ENCODE measurements around the gene GPS1.

The GPS1 gene

DNA sequence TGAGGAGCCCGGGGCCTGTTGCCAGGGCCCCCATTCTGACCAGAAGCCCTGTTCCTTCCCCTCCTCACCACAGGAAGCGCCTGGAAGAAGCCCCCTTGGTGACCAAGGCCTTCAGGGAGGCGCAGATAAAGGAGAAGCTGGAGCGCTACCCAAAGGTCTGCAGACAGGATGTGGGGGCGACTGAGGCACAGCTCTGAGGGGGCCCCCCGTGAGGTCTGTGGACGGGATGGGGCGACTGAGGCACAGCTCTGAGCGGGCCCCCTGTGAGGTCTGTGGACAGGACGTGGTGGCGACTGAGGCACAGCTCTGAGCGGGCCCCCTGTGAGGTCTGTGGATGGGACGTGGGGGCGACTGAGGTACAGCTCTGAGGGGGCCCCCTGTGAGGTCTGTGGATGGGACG lies 42.3 kb upstream of the GPS1 start:
- H3K27ac ChIP-seq (ENCODE audit: low read depth, low read length), result no peak overlapping the region
- no peak overlapping the region for H3K9ac ChIP-seq (ENCODE audit: low read length)
- no peaks in the 10 kb centered on the region for H3K27me3 ChIP-seq (ENCODE audit: control insufficient read depth in 1 of 2, insufficient read depth in 2 of 2, low read length in 2 of 2)
- H3K4me3 ChIP-seq (ENCODE audit: low read depth in 1 of 2, low read length in 2 of 2), result no peak overlapping the region
- peaks cover 30% of the 10 kb centered on the region for H3K4me1 ChIP-seq (ENCODE audit: insufficient read depth, low read length)
- no peaks in the 10 kb centered on the region for H3K9me3 ChIP-seq (ENCODE audit: low read length)
- no peaks in the 10 kb centered on the region for H3K36me3 ChIP-seq (ENCODE audit: insufficient read depth, low read length)

DNA sequence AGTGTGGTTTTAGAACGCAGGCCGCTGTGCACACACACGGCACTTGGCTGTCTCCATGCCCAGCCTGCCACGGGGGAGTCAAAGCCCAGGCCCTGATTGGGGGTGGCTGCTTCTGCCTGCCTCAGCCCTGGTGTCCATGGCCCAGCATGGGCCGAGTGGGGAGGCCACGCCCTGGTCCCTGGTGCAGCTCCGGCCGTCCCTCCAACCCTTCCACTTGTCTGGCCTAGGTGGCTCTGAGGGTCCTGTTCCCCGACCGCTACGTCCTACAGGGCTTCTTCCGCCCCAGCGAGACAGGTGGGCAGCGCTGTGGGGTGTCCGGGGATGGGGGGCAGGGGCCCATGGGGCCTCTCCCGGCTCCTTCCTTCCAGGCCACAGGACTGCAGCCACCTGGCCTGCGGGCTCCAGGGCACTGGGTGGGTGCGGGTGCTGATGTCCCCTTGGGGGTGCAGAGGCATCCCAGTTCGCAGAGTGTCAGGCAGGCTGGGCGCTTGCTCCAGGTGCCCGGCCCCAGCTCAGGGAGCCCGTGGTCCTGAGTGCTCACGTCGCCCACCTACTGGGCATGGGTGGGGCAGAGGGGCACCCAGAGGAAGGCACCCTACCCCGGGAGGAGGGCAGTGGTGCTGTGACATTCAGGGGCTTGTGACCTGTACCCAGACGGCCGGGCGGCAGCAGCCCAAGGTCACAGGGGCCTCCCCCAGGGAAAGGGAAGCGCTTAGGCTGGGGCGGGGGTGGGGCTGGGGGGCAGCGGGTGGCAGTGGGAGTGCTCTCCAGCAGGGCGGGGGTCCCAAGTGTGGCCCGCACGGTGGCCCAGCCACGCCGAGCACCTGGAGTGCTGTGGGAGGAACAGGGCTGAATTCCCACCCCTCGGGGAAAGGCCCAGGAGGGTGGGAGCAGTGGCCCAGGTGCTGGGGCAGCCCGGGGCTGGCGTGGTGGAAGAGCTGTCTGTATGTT lies 40.8 kb upstream of the GPS1 start:
- Histone ChIP-seq H3K9ac (ENCODE audit: low read length) (no peak overlapping the region), H3K27me3 (ENCODE audit: control insufficient read depth in 1 of 2, insufficient read depth in 2 of 2, low read length in 2 of 2) (no peaks in the 10 kb centered on the region), H3K4me3 (ENCODE audit: low read depth in 1 of 2, low read length in 2 of 2) (no peak overlapping the region), H3K9me3 (ENCODE audit: low read length) (no peaks in the 10 kb centered on the region), H3K4me1 (ENCODE audit: insufficient read depth, low read length) (peaks cover 21% of the 10 kb centered on the region), H3K27ac (ENCODE audit: low read depth, low read length) (no peak overlapping the region), H3K36me3 (ENCODE audit: insufficient read depth, low read length) (no peaks in the 10 kb centered on the region)

DNA sequence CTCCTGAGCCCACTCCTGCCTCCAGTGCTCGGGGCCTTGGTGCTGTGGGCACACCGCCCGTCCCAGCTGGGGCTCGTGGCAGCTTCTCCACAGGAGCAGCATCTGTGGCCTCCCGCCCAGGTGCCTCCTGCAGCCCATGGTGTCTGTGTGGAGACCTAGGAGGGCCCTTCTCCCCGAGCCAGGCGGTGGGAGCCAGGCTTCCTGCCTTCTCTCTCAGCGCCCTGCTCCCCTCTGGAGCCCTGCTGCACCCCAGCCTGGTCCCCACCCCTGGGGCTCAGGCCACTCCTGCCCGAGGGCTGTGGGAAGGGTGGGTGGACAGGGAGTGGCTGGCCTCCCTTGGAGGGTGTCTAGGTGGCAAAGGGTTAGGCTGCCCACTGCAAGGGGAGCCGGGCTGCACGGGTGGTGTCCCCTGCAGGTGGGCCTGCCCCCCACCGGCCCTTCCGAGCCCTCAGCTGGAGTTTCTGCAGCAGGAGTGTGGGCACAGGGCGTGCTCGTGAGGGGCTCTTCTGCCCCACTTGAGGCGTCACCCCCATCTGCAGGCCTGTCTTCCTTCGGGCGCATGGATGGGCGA lies 40.0 kb upstream of the GPS1 start:
- H3K9me3 ChIP-seq (ENCODE audit: low read length), result no peaks in the 10 kb centered on the region
- no peaks in the 10 kb centered on the region for H3K36me3 ChIP-seq (ENCODE audit: insufficient read depth, low read length)
- peaks cover 13% of the 10 kb centered on the region for H3K4me1 ChIP-seq (ENCODE audit: insufficient read depth, low read length)
- H3K4me3 ChIP-seq (ENCODE audit: low read depth in 1 of 2, low read length in 2 of 2), result no peak overlapping the region
- H3K27me3 ChIP-seq (ENCODE audit: control insufficient read depth in 1 of 2, insufficient read depth in 2 of 2, low read length in 2 of 2), result no peaks in the 10 kb centered on the region
- H3K27ac ChIP-seq (ENCODE audit: low read depth, low read length), result peak overlapping the region; percentile 16
- H3K9ac ChIP-seq (ENCODE audit: low read length), result no peak overlapping the region

DNA sequence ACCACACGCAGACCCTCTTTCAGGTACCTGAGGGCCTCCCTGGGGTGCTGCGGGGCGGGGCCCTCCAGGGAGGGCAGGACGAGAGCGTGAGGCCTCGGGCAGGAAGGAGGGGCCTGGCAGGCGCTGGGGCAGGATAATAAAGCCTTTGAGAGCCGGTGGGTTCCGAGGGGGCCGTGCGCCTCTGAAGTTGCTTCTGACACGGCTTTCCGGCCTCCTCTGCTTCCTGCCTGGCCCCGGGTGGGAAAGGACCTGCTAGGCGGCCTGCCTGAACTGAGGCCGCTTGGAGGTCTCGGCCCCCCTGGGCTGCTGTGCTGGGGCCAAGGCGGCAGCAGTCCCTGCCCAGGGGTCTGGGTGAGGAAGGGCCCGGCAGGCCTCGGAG lies 39.4 kb upstream of the GPS1 start:
- Histone ChIP-seq H3K36me3 (ENCODE audit: insufficient read depth, low read length) (no peaks in the 10 kb centered on the region), H3K9ac (ENCODE audit: low read length) (no peak overlapping the region), H3K4me3 (ENCODE audit: low read depth in 1 of 2, low read length in 2 of 2) (no peak overlapping the region), H3K9me3 (ENCODE audit: low read length) (no peaks in the 10 kb centered on the region), H3K27me3 (ENCODE audit: control insufficient read depth in 1 of 2, insufficient read depth in 2 of 2, low read length in 2 of 2) (no peaks in the 10 kb centered on the region), H3K4me1 (ENCODE audit: insufficient read depth, low read length) (peaks cover 8% of the 10 kb centered on the region), H3K27ac (ENCODE audit: low read depth, low read length) (peak overlapping the region; percentile 16)

DNA sequence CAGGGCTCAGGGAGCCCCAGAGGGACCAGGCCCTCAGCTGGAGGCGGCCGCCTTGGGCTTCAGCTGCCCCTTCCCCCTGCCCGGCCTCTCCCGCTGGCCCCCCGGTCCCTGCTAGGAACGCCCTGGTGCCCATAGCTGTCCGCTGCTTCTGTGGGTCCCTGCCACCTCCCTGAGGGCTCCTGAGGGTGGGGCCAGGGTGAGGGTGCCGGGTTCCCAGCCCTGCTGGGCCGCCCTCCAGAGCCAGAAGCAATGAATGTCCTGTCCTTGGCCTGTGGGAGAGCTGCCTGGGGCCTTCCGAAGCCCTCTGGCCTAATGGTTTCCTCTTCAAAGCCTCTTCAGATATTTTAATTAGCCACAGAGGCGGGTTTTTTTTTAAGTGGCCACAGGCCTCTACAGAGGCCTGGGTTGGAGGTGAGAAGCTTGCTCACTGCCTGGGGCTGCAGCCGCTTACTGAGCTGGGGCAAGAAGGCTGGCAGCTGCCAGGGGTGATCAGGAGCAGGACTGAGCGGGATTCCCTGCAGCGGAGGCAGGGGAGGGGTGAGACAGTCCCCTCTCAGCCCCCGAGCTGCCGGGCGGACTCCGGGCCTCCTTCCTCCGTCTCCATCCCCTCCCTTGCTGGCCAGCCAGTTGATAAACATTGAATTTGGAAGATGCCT lies 38.9 kb upstream of the GPS1 start:
- H3K27ac ChIP-seq (ENCODE audit: low read depth, low read length), result peak overlapping the region; percentile 16
- H3K27me3 ChIP-seq (ENCODE audit: control insufficient read depth in 1 of 2, insufficient read depth in 2 of 2, low read length in 2 of 2), result no peaks in the 10 kb centered on the region
- H3K4me3 ChIP-seq (ENCODE audit: low read depth in 1 of 2, low read length in 2 of 2), result no peak overlapping the region
- no peak overlapping the region for H3K9ac ChIP-seq (ENCODE audit: low read length)
- H3K9me3 ChIP-seq (ENCODE audit: low read length), result no peaks in the 10 kb centered on the region
- H3K36me3 ChIP-seq (ENCODE audit: insufficient read depth, low read length), result no peaks in the 10 kb centered on the region
- peaks cover 6% of the 10 kb centered on the region for H3K4me1 ChIP-seq (ENCODE audit: insufficient read depth, low read length)

DNA sequence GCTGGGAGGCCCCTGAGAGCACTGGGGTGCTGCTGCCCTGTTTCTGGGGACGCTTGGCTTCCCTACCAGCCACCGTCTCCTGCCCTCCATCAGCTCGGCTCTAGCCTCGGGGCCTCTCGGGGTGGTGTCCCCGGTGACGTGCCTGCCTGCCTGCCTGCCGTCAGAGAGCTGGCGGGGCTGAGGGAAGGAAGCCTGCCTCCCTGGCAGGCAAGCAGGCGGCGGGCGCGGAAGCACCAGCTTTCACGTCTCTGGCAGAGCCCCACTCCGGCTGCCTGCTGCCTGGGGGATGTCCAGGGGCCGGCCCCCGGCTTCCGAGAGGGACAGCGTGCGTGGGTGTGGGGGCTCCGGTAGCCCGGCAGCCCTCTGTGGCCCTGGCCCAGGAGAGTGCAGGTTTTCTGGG lies 38.4 kb upstream of the GPS1 start:
- no peak overlapping the region for H3K9ac ChIP-seq (ENCODE audit: low read length)

DNA sequence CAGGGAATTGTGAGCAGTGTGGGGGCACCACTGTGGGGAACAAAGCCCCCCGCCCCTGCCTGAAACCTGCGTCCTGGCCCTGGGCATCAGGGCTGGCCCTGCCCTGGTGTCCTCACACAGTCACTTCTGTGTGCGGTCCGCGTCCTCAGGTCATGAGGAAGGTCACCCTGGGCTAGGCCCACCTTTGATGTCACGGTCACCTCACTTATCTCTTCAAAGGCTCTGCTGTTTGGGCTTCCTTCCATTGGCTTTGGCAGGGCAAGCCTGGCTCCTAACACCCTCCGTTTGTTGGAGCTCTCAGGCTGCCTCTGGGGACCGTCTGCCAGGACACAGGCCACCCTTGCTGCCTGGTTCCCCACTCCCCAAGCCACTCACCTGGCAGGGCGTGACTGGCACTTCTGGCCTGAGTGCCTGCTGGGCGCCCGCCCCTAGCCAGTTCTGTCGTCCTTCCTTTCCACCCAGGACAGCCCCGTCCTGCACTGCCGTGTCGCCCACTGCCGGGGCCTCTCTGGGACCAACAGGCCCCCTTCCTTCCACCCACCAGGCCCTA lies 37.9 kb upstream of the GPS1 start:
- no peak overlapping the region for H3K4me3 ChIP-seq (ENCODE audit: low read depth in 1 of 2, low read length in 2 of 2)
- H3K27ac ChIP-seq (ENCODE audit: low read depth, low read length), result peak overlapping the region; percentile 75

More for the DNA sequence above, 38.4 kb upstream of the GPS1 start:
- Histone ChIP-seq H3K27ac (ENCODE audit: low read depth, low read length) (peak overlapping the region; percentile 75), H3K9me3 (ENCODE audit: low read length) (no peaks in the 10 kb centered on the region), H3K36me3 (ENCODE audit: insufficient read depth, low read length) (no peaks in the 10 kb centered on the region), H3K27me3 (ENCODE audit: control insufficient read depth in 1 of 2, insufficient read depth in 2 of 2, low read length in 2 of 2) (no peaks in the 10 kb centered on the region), H3K4me3 (ENCODE audit: low read depth in 1 of 2, low read length in 2 of 2) (no peak overlapping the region), H3K4me1 (ENCODE audit: insufficient read depth, low read length) (peaks cover 6% of the 10 kb centered on the region)

DNA sequence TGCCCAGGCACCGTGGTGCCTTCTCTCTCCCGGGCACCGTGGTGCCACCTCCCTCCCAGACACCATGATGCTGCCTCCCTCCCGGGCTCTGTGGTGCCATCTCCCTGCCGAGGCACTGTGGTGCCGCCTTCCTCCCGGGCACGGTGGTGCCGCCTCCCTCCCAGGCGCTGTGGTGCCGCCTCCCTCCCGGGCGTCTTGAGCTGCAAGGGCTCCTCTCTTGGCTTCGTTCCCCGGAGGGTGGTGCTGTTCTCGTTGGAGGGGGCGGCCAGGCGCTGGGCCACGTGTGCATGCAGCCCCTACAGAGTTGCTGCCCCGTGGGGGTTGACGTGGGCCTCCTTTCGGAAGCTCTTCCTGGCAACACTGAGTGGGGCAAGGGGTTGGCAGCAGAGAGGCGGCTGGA lies 37.3 kb upstream of the GPS1 start:
- Histone ChIP-seq H3K27ac (ENCODE audit: low read depth, low read length) (no peak overlapping the region), H3K36me3 (ENCODE audit: insufficient read depth, low read length) (no peaks in the 10 kb centered on the region)

More for the DNA sequence above, 37.9 kb upstream of the GPS1 start:
- no peaks in the 10 kb centered on the region for H3K36me3 ChIP-seq (ENCODE audit: insufficient read depth, low read length)
- peaks cover 6% of the 10 kb centered on the region for H3K4me1 ChIP-seq (ENCODE audit: insufficient read depth, low read length)
- H3K9ac ChIP-seq (ENCODE audit: low read length), result no peak overlapping the region
- no peaks in the 10 kb centered on the region for H3K27me3 ChIP-seq (ENCODE audit: control insufficient read depth in 1 of 2, insufficient read depth in 2 of 2, low read length in 2 of 2)
- no peaks in the 10 kb centered on the region for H3K9me3 ChIP-seq (ENCODE audit: low read length)

DNA sequence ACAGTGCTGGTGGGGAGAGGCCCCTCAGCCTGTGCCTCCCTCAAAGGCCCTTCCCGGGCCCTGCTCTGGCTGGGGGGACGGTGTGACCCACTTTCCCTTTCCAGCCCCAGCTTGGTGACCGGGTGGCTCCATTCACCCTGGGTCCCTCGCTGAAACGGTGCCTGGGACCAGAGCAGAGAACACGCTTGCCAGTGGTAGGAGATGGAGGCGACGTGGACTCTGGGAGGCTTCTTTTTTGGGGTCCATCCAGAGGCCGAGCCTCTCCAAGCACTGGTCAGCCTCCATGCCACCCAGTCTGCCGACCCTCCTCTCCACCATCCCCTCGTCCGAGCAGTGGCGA lies 36.8 kb upstream of the GPS1 start:
- Histone ChIP-seq H3K27me3 (ENCODE audit: control insufficient read depth in 1 of 2, insufficient read depth in 2 of 2, low read length in 2 of 2) (no peaks in the 10 kb centered on the region), H3K9me3 (ENCODE audit: low read length) (no peaks in the 10 kb centered on the region), H3K4me1 (ENCODE audit: insufficient read depth, low read length) (peaks cover 6% of the 10 kb centered on the region), H3K27ac (ENCODE audit: low read depth, low read length) (no peak overlapping the region), H3K9ac (ENCODE audit: low read length) (no peak overlapping the region), H3K4me3 (ENCODE audit: low read depth in 1 of 2, low read length in 2 of 2) (no peak overlapping the region), H3K36me3 (ENCODE audit: insufficient read depth, low read length) (no peaks in the 10 kb centered on the region)

More for the DNA sequence above, 37.3 kb upstream of the GPS1 start:
- Histone ChIP-seq H3K9me3 (ENCODE audit: low read length) (no peaks in the 10 kb centered on the region), H3K27me3 (ENCODE audit: control insufficient read depth in 1 of 2, insufficient read depth in 2 of 2, low read length in 2 of 2) (no peaks in the 10 kb centered on the region), H3K4me1 (ENCODE audit: insufficient read depth, low read length) (peaks cover 6% of the 10 kb centered on the region), H3K4me3 (ENCODE audit: low read depth in 1 of 2, low read length in 2 of 2) (no peak overlapping the region), H3K9ac (ENCODE audit: low read length) (no peak overlapping the region)

DNA sequence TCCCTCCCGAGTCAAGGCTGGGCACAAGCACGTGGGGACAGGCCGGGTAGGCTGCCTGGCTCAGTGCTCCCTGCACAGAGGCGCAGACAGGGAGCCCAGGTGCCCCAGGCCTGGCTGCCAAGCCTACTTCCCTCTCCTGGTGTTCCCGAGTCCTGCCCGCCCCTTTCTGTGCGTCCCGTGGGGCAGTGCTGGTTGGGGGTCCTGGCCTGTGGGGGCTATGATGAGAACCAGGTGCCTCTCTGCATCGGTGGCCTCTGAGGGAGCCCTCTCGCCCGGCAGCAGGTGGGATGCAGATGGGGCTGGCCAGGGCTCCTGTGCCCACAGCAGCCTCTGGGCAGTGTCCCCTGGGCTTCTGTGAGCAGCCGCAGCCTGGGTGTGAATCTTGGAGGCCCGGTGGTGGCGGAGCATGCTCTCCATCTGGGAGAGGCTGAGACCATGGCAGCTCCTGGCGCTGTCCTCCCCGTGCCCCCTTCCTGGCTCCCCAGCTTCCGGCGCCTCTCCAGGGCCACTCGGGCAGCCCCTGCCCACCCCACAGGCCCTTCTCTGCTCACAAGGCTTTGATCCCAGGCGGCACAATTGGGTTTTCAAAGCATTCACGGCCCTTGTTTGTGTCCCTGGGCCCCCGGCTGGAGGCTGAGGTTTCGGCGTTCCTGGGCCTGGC lies 36.3 kb upstream of the GPS1 start:
- H3K4me1 ChIP-seq (ENCODE audit: insufficient read depth, low read length), result peaks cover 6% of the 10 kb centered on the region
- no peak overlapping the region for H3K27ac ChIP-seq (ENCODE audit: low read depth, low read length)
- H3K9ac ChIP-seq (ENCODE audit: low read length), result no peak overlapping the region
- no peak overlapping the region for H3K4me3 ChIP-seq (ENCODE audit: low read depth in 1 of 2, low read length in 2 of 2)
- no peaks in the 10 kb centered on the region for H3K36me3 ChIP-seq (ENCODE audit: insufficient read depth, low read length)
- H3K9me3 ChIP-seq (ENCODE audit: low read length), result no peaks in the 10 kb centered on the region
- H3K27me3 ChIP-seq (ENCODE audit: control insufficient read depth in 1 of 2, insufficient read depth in 2 of 2, low read length in 2 of 2), result no peaks in the 10 kb centered on the region
